Thymus (tissue), 11 donors: ENCODE measurements around the gene MBNL1. TPM values are rescaled to one million over a fixed set of nuclear protein-coding genes. Genes with fewer than 3 reads are reported as not detected.

Experiments used
- DNase-seq, 9 donors: peaks; one replicate each; pipeline ENCODE4 v3.0.0-alpha.2; 2013; ENCODE audit warnings: low spot score in 9 of 9, low read depth in 6 of 9, missing footprints in 1 of 9
- H3K27ac ChIP-seq, 2 donors: one replicate each; pipeline ENCODE4 v1.5.1; 2013; ENCODE audit warnings: control low read depth in 1 of 2, low read depth in 1 of 2, low read length in 1 of 2, mild to moderate bottlenecking in 1 of 2, moderate library complexity in 1 of 2
- H3K27me3 ChIP-seq, 2 donors: one replicate each; pipeline ENCODE4 v1.5.1; 2013; ENCODE audit warnings: low read length in 1 of 2; ENCODE audit not compliant: control insufficient read depth in 2 of 2, insufficient read depth in 1 of 2
- H3K36me3 ChIP-seq, 2 donors: one replicate each; pipeline ENCODE4 v1.5.1; 2013; ENCODE audit warnings: low read length in 1 of 2, mild to moderate bottlenecking in 1 of 2, moderate library complexity in 1 of 2; ENCODE audit not compliant: control insufficient read depth in 2 of 2, insufficient read depth in 2 of 2
- H3K4me1 ChIP-seq, 2 donors: one replicate each; pipeline ENCODE4 v1.5.1; 2013; ENCODE audit warnings: low read length in 2 of 2; ENCODE audit not compliant: control insufficient read depth in 2 of 2, insufficient read depth in 2 of 2
- H3K4me3 ChIP-seq, 2 donors: one replicate each; pipeline ENCODE4 v1.5.1; 2013; ENCODE audit warnings: low read length in 2 of 2, control low read depth in 1 of 2, mild to moderate bottlenecking in 1 of 2
- H3K9me3 ChIP-seq, 2 donors: one replicate each; pipeline ENCODE4 v1.5.1; 2013; ENCODE audit warnings: low read length in 1 of 2, mild to moderate bottlenecking in 1 of 2; ENCODE audit not compliant: control insufficient read depth in 2 of 2, insufficient read depth in 1 of 2
- WGBS: extraction: QIAGEN DNeasy Blood & Tissue Kit; methylation state at CpG from one replicate; pipeline ENCODE4 v1.1.7; 2013; 5-methylcytosine and 5-hydroxymethylcytosine counted together
- polyA plus RNA-seq: library from polyadenylated mRNA; stranded (reverse); fragments of 200-250 nt; gene quantifications from one replicate; pipeline ENCODE4 v1.2.3, GENCODE V29; 2013
- total RNA-seq: library from RNA; stranded (reverse); fragments of 120-200 nt; gene quantifications from one replicate; pipeline ENCODE4 v1.2.4, GENCODE V29; 2013
- donor health status: healthy.

Gene MBNL1
- total and polyA plus RNA-seq, 2 donors, result 89.0 to 178 TPM

DNA sequence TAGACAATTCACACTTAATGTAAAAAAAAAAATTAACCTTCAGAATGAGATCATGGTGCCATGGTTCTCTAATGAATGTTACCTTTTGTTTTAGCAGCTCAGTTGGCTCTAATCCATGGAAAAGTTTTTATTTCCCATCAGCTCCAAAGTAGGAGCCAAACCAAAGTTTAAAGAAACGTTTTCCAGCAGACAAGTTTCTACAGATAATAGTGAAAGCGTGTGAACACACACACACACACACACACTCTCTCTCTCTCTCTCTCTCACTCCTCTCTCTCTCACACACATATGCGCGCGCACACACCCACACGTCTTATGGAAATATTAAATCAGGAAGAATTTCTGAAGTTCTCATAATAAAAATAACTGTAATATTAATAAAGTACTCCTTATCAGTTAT lies 46.9 kb downstream of the MBNL1 start:
- no peak for DNase-seq
- H3K27me3 ChIP-seq, result no peaks in the 10 kb centered on the region
- no peaks in the 10 kb centered on the region for H3K4me1 ChIP-seq
- no peak overlapping the region for H3K27ac ChIP-seq
- 89% methylated on average over 6 of the region's 6 CpGs for WGBS
- no peak overlapping the region for H3K4me3 ChIP-seq
- H3K9me3 ChIP-seq, result no peaks in the 10 kb centered on the region
- H3K36me3 ChIP-seq, result peaks cover 0 to 27% of the 10 kb centered on the region in 2 donors

DNA sequence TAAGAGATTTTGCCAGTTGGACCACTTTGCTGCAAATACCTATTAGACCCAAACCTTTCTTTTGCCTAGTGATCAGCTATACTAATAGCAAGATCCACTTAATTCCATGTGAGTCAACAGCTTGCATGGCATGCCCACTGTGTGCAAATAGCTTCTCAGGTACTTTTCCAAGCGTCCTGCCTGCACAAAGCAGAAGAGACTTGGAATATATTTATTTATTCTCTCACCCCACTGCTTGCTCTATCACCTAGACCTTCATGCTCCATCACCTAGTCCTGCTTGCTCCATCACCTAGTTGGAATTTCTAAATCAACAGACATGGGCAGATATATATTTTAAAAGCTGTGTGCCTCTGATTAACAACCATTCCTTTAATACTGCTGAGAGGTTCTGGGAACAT lies 47.6 kb downstream of the MBNL1 start:
- Histone ChIP-seq H3K4me3 (no peak overlapping the region), H3K4me1 (no peaks in the 10 kb centered on the region), H3K27ac (no peak overlapping the region), H3K36me3 (peaks cover 0 to 26% of the 10 kb centered on the region in 2 donors), H3K27me3 (no peaks in the 10 kb centered on the region), H3K9me3 (no peaks in the 10 kb centered on the region)
- no peak for DNase-seq
- 99% methylated on average over 1 of the region's 1 CpG for WGBS

DNA sequence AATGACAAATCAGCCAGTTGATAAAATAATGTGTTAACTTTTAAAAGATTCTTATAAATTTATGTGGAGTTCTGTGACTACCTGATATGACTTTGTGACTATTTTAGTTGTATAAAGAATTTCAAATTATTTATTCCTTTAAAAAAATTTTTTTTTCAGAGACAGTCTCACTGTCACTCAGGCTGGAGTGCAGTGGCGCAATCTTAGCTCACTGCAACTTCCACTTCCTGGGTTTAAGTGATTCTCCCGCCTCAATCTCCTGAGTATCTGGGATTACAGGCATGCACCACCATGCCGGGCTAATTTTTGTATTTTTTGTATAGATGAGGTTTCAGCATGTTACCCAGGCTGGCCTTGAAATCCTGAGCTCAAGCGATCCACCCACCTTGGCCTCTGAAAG lies 48.5 kb downstream of the MBNL1 start:
- DNase-seq, result no peak
- no peaks in the 10 kb centered on the region for H3K9me3 ChIP-seq
- 91% methylated on average over 4 of the region's 4 CpGs for WGBS
- H3K36me3 ChIP-seq, result peaks cover 0 to 25% of the 10 kb centered on the region in 2 donors
- no peak overlapping the region for H3K27ac ChIP-seq
- no peaks in the 10 kb centered on the region for H3K27me3 ChIP-seq
- no peak overlapping the region for H3K4me3 ChIP-seq
- H3K4me1 ChIP-seq, result no peaks in the 10 kb centered on the region

- DNase-seq, result no peak
- H3K4me3 ChIP-seq, result no peak overlapping the region
- peaks cover 0 to 23% of the 10 kb centered on the region in 2 donors for H3K36me3 ChIP-seq
- H3K27ac ChIP-seq, result no peak overlapping the region
- WGBS, result 75% methylated on average over 4 of the region's 4 CpGs
- H3K9me3 ChIP-seq, result no peaks in the 10 kb centered on the region
- H3K27me3 ChIP-seq, result no peaks in the 10 kb centered on the region
- no peaks in the 10 kb centered on the region for H3K4me1 ChIP-seq
Measured at GRCh38 chr3:152317956-152318355, 49.2 kb downstream of the MBNL1 start.

GRCh38 chr3:152318512-152318911 lies 49.8 kb downstream of the MBNL1 start:
- Histone ChIP-seq H3K27ac (no peak overlapping the region), H3K9me3 (no peaks in the 10 kb centered on the region), H3K4me3 (no peak overlapping the region), H3K27me3 (no peaks in the 10 kb centered on the region), H3K4me1 (no peaks in the 10 kb centered on the region), H3K36me3 (peaks cover 0 to 23% of the 10 kb centered on the region in 2 donors)
- DNase-seq, result no peak

DNA sequence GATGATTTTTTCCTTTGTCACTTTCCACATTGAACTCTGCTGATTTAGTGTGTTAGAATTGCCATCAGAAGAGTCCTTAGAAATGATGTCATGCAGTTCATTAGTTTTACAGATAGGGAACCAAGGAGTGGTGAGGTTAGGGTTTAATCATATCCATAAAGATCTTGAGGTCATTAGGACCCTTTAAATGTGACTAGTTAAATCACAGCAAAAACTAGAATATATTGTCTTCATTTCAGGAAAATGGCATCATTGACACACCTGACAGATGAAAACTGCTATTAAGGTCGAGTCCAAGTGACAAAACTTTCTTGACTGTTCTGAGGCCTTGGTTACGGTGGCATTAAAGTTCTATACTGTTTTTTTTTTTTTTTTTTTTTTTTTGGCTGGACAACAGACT lies 50.5 kb downstream of the MBNL1 start:
- DNase-seq, result no peak
- peaks cover 0 to 23% of the 10 kb centered on the region in 2 donors for H3K36me3 ChIP-seq
- peaks cover 0 to under 1% of the 10 kb centered on the region in 2 donors for H3K4me1 ChIP-seq
- WGBS, result 90% methylated on average over 2 of the region's 2 CpGs
- H3K9me3 ChIP-seq, result no peaks in the 10 kb centered on the region
- H3K27me3 ChIP-seq, result no peaks in the 10 kb centered on the region
- no peak overlapping the region for H3K27ac ChIP-seq
- no peak overlapping the region for H3K4me3 ChIP-seq

GRCh38 chr3:152319831-152320617 lies 51.3 kb downstream of the MBNL1 start:
- peaks cover 0 to 23% of the 10 kb centered on the region in 2 donors for H3K36me3 ChIP-seq
- H3K4me3 ChIP-seq, result no peak overlapping the region
- no peak for DNase-seq
- H3K9me3 ChIP-seq, result no peaks in the 10 kb centered on the region
- no peak overlapping the region for H3K27ac ChIP-seq
- 95% methylated on average over 3 of the region's 3 CpGs for WGBS
- peaks cover 0 to 2% of the 10 kb centered on the region in 2 donors for H3K4me1 ChIP-seq
- H3K27me3 ChIP-seq, result no peaks in the 10 kb centered on the region

DNA sequence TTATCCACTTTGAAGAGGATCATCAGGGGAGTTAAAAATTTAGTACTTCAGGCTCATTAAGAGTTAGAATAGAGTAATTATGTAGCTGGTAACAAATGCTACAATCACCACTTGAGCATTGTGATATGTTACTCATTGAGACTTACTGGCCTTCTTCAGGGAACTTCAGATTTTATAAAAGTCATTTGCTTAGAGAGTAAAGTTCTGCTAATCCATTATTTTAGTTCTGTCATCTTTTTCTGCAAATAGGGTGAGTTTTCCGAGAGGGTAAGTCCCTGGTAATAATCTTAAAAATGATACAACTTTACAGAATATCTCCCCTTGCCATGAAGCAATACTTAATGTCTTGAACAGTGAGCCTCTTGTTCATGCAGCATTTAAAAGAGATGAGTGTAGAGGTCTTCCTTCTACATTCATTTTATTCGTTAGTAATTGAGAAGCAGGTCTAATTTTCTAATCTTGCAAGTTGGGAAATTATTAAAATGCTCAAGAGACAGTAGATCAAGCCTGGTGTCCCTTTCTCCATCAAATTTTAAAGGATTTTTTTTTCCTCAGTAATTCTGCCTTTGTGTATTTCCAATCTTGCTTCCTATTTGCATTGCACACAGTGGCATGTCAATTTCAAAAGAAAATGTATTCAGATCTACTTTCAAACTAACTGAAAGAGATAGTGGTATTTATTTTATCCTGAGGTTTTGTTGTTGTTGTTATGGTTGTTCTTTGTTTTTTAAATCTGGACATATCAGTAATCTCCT lies 52.6 kb downstream of the MBNL1 start:
- no peak for DNase-seq
- 96% methylated on average over 2 of the region's 2 CpGs for WGBS
- Histone ChIP-seq H3K4me3 (no peak overlapping the region), H3K27me3 (no peaks in the 10 kb centered on the region), H3K9me3 (no peaks in the 10 kb centered on the region), H3K27ac (no peak overlapping the region), H3K36me3 (peaks cover 0 to 20% of the 10 kb centered on the region in 2 donors), H3K4me1 (peaks cover 0 to 2% of the 10 kb centered on the region in 2 donors)

GRCh38 chr3:152321955-152322377 lies 53.2 kb downstream of the MBNL1 start:
- no peak overlapping the region for H3K27ac ChIP-seq
- 97% methylated on average over 2 of the region's 2 CpGs for WGBS
- H3K4me1 ChIP-seq, result peaks cover 0 to 2% of the 10 kb centered on the region in 2 donors

More at GRCh38 chr3:152321955-152322377, 53.2 kb downstream of the MBNL1 start:
- Histone ChIP-seq H3K27me3 (no peaks in the 10 kb centered on the region), H3K9me3 (no peaks in the 10 kb centered on the region), H3K4me3 (no peak overlapping the region), H3K36me3 (peaks cover 0 to 20% of the 10 kb centered on the region in 2 donors)
- no peak for DNase-seq
